AG04450 (cell line): ENCODE results near the gene METRNL. TPM values are rescaled to one million over a fixed set of nuclear protein-coding genes. Genes with fewer than 3 reads are reported as not detected.
"Not testable (repeated sequence)": the region's sequence is repeated elsewhere in the genome, so short reads cannot be mapped to it uniquely, and the experiment has no call there.

Experiments
- CTCF ChIA-PET: fragments of 300-600, 350-600 bp; formaldehyde crosslinking; extraction: SDS; loops from one replicate; lab custom pipeline; 2022; ENCODE audit warnings: antibody characterized with exemption, inconsistent platforms; lab: Charles Lee
- POLR2A ChIA-PET: fragments of 350-600 bp; formaldehyde crosslinking; extraction: SDS; loops from one replicate; lab custom pipeline; 2021; ENCODE audit warnings: antibody characterized with exemption, inconsistent platforms; lab: Yijun Ruan, JAX
- DNase-seq: peaks from one replicate; pipeline ENCODE4 v3.0.0-alpha.2; 2011; ENCODE audit warnings: low read depth, low spot score
- H3K27ac ChIP-seq: one replicate; pipeline ENCODE4 v1.5.1; 2012; ENCODE audit warnings: low read depth, low read length, control low read depth
- H3K27me3 ChIP-seq: one replicate; pipeline ENCODE4 v1.6.0; 2012; ENCODE audit warnings: low read length; ENCODE audit not compliant: control insufficient read depth, insufficient read depth
- H3K4me3 ChIP-seq: 2 replicates; pipeline ENCODE4 v1.5.1; 2011; ENCODE audit warnings: mild to moderate bottlenecking, low read depth, low read length, control low read depth
- H3K9me3 ChIP-seq: 2 replicates; pipeline ENCODE4 v1.5.1; 2012; ENCODE audit warnings: low read length; ENCODE audit not compliant: control insufficient read depth, insufficient read depth
- polyA plus RNA-seq: library from polyadenylated mRNA; depleted of rRNA; stranded (reverse); fragments of >200 nt; gene quantifications from 2 replicates; pipeline ENCODE4 v1.2.3, GENCODE V29; 2011
- TF ChIP-seq, protein P1 (sequence below): IDR thresholded peaks from 2 replicates; pipeline ENCODE4 v1.5.1; 2011; ENCODE audit warnings: low read depth, low read length, control low read depth, inconsistent platforms

METRNL gene
- polyA plus RNA-seq, 1 experiment = 10.9 TPM

DNA sequence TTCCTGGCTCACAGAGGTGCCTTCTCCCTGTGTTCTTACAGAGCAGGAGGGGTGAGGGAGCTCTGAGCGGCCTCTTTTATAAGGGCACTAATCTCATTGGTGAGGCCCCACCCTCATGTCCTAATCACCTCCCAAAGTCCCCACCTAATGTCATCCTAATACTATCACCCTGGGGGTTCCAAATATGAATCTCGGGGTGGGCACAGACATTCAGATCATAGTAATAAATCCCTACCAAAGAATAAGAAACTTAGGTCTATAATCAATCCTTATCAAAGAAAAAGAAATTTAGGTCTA, 32.3 kb upstream of the METRNL start:
- ChIA-PET CTCF (no interaction called here), POLR2A (no interaction called here)
- H3K9me3 ChIP-seq = peaks cover 5% of the 10 kb centered on the region
- H3K27ac ChIP-seq = no peak overlapping the region
- TF ChIP-seq, protein P1, sequence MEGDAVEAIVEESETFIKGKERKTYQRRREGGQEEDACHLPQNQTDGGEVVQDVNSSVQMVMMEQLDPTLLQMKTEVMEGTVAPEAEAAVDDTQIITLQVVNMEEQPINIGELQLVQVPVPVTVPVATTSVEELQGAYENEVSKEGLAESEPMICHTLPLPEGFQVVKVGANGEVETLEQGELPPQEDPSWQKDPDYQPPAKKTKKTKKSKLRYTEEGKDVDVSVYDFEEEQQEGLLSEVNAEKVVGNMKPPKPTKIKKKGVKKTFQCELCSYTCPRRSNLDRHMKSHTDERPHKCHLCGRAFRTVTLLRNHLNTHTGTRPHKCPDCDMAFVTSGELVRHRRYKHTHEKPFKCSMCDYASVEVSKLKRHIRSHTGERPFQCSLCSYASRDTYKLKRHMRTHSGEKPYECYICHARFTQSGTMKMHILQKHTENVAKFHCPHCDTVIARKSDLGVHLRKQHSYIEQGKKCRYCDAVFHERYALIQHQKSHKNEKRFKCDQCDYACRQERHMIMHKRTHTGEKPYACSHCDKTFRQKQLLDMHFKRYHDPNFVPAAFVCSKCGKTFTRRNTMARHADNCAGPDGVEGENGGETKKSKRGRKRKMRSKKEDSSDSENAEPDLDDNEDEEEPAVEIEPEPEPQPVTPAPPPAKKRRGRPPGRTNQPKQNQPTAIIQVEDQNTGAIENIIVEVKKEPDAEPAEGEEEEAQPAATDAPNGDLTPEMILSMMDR = no peak
- H3K27me3 ChIP-seq = no peaks in the 10 kb centered on the region
- DNase-seq = no peak
- no peak overlapping the region for H3K4me3 ChIP-seq

DNA sequence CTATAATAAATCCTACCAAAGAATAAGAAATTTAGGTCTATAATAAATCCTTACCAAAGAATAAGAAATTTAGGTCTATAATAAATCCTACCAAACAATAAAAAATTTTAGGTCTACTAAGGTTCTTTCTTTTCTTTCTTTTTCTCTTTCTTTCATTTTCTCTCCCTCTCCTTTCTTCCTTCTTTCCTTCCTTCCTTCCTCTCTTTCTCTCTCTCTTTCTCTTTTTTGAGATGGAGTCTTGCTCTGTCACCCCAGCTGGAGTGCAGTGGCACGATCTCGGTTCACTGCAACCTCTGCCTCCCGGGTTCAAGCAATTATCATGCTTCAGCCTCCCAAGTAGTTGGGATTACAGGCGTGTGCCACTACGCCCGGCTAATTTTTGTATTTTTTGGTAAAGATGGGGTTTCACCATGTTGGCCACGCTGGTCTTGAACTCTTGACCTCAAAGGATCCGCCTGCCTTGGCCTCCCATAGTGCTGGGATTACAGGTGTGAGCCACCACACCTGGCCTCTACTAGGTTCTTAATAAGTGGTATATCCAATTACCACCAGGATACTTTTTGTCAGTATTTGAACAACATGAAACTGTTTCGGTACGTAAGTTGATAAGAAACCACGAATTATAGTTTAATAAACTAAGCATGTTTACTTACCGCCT, 31.5 kb upstream of the METRNL start:
- DNase-seq, H3K9me3 ChIP-seq, CTCF ChIA-PET, H3K4me3 ChIP-seq, H3K27me3 ChIP-seq: not testable (repeated sequence)
- POLR2A ChIA-PET = interaction anchor here (1.2 kb wide), 1 partner anchor 31 kb away, joined by 3 read pairs; the partner anchor contains the start of gene METRNL
- peak overlapping the region; percentile 81 for H3K27ac ChIP-seq

- Histone ChIP-seq H3K27ac (no peak overlapping the region), H3K27me3 (no peaks in the 10 kb centered on the region), H3K9me3 (peaks cover 6% of the 10 kb centered on the region), H3K4me3 (peak overlapping the region; percentile 73)
- ChIA-PET POLR2A (interaction anchor here (0.7 kb wide), 3 partner anchors 28 to 41 kb away, joined by 3 to 6 read pairs (median 5); partner anchors contain the start of gene METRNL), CTCF (no interaction called here)
- TF ChIP-seq, protein P1 = no peak
- DNase-seq = no peak
Measured at GRCh38 chr17:83050651-83051395, 28.6 kb upstream of the METRNL start.

DNA sequence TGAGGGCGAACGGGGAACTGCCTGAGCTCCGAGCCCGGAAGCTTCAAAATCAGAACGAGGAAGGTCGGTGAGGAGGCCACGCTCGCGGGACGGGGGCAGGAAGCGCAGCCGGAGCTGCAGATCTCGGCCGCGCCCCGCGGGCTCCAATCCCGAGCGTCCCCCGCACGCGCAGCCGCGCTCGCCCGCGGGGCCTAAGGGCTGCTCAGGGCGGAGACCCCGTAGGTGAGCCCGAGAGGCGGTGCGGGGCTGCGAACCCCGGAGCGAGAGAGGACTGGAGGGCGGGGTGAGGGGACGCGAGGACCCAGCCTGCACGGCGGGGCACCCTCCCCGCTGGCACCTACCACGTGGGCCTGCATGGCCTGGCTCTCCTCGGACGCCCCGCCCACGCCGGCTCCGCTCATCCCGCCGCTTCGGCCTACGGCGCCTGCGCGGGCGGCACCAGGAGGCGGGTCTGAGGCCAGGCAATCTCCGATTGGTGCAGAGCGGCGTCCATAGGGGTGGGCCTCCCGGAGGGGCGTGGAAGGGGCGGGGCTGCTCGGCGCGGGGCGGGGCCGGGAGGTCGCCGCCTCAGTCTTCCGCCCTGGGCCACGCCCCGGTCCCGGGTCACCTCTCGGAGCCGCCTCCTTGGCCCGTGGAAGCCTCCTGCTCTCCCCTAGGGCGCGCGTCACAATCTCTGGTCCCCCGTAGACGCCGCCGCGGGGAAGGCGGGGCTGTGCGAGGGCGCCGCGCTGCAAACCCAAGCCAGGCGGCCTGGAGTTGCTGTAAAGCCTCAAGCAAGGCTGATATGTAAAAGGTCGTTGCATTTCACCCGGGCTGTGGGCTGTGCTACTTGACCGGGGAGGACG, 27.8 kb upstream of the METRNL start:
- TF ChIP-seq, protein P1 = no peak
- POLR2A ChIA-PET = interaction anchor here (0.7 kb wide), 3 partner anchors 28 to 42 kb away, joined by 3 to 6 read pairs (median 5); partner anchors contain the start of gene METRNL
- no peaks in the 10 kb centered on the region for H3K27me3 ChIP-seq
- peak; percentile 88 for DNase-seq
- peak overlapping the region; percentile 52 for H3K27ac ChIP-seq
- CTCF ChIA-PET = no interaction called here
- H3K9me3 ChIP-seq = peaks cover 6% of the 10 kb centered on the region
- peak overlapping the region; percentile 73 for H3K4me3 ChIP-seq

GRCh38 chr17:83052241-83052564, 27.2 kb upstream of the METRNL start:
- ChIA-PET POLR2A (no interaction called here), CTCF (no interaction called here)
- Histone ChIP-seq H3K9me3 (peaks cover 2% of the 10 kb centered on the region; the same call in 1 of the 2 replicates), H3K4me3 (peak overlapping the region; percentile 50), H3K27me3 (no peaks in the 10 kb centered on the region), H3K27ac (peak overlapping the region; percentile 52)
- TF ChIP-seq, protein P1 = no peak
- no peak for DNase-seq
